Stomach (tissue), 4 donors: ENCODE data around the gene NTM.

Source experiments
- CTCF ChIP-seq, 7 experiments: fragments of 450-650 bp in 4 of 7; fragments of 200-600 bp in 3 of 7; sonication (generic) in 3 of 7; IDR thresholded peaks; one replicate each; pipeline ENCODE4 v1.5.1; 2016 to 2019; ENCODE audit warnings: antibody characterized with exemption in 7 of 7, control low read depth in 2 of 7, mild to moderate bottlenecking in 1 of 7
- POLR2A ChIP-seq, 4 donors: fragments of 450-650 bp; IDR thresholded peaks; one replicate each; pipeline ENCODE4 v1.6.1; 2016; ENCODE audit warnings: antibody characterized with exemption in 4 of 4, control low read depth in 2 of 4, mild to moderate bottlenecking in 1 of 4, moderate library complexity in 1 of 4

- TF ChIP-seq CTCF (IDR thresholded peaks at IDR 0.05) (no peak), POLR2A (IDR thresholded peaks at IDR 0.05) (no peak)
Observed at GRCh38 chr11:131428853-131429252, 58.4 kb downstream of the NTM start.
